AG04450 (cell line): ENCODE results near the gene IL20. TPM values are rescaled to one million over a fixed set of nuclear protein-coding genes. Genes with fewer than 3 reads are reported as not detected.
A peak's percentile ranks its signal among the peaks of the same experiment; 100 is the strongest.
"Not testable (repeated sequence)": the region's sequence is repeated elsewhere in the genome, so short reads cannot be mapped to it uniquely, and the experiment has no call there.

ENCODE experiments used
- CTCF ChIA-PET: fragments of 300-600, 350-600 bp; formaldehyde crosslinking; extraction: SDS; loops from one replicate; lab custom pipeline; 2022; ENCODE audit warnings: antibody characterized with exemption, inconsistent platforms; lab: Charles Lee
- POLR2A ChIA-PET: fragments of 350-600 bp; formaldehyde crosslinking; extraction: SDS; loops from one replicate; lab custom pipeline; 2021; ENCODE audit warnings: antibody characterized with exemption, inconsistent platforms; lab: Yijun Ruan, JAX
- DNase-seq: peaks from one replicate; pipeline ENCODE4 v3.0.0-alpha.2; 2011; ENCODE audit warnings: low read depth, low spot score
- H3K27ac ChIP-seq: one replicate; pipeline ENCODE4 v1.5.1; 2012; ENCODE audit warnings: low read depth, low read length, control low read depth
- H3K27me3 ChIP-seq: one replicate; pipeline ENCODE4 v1.6.0; 2012; ENCODE audit warnings: low read length; ENCODE audit not compliant: control insufficient read depth, insufficient read depth
- H3K4me3 ChIP-seq: 2 replicates; pipeline ENCODE4 v1.5.1; 2011; ENCODE audit warnings: mild to moderate bottlenecking, low read depth, low read length, control low read depth
- H3K9me3 ChIP-seq: 2 replicates; pipeline ENCODE4 v1.5.1; 2012; ENCODE audit warnings: low read length; ENCODE audit not compliant: control insufficient read depth, insufficient read depth
- CTCF ChIP-seq: IDR thresholded peaks from 2 replicates; pipeline ENCODE4 v1.5.1; 2011; ENCODE audit warnings: low read depth, low read length, control low read depth, inconsistent platforms
- polyA plus RNA-seq: library from polyadenylated mRNA; depleted of rRNA; stranded (reverse); fragments of >200 nt; gene quantifications from 2 replicates; pipeline ENCODE4 v1.2.3, GENCODE V29; 2011

Gene IL20
- polyA plus RNA-seq, 1 experiment, result not detected

DNA sequence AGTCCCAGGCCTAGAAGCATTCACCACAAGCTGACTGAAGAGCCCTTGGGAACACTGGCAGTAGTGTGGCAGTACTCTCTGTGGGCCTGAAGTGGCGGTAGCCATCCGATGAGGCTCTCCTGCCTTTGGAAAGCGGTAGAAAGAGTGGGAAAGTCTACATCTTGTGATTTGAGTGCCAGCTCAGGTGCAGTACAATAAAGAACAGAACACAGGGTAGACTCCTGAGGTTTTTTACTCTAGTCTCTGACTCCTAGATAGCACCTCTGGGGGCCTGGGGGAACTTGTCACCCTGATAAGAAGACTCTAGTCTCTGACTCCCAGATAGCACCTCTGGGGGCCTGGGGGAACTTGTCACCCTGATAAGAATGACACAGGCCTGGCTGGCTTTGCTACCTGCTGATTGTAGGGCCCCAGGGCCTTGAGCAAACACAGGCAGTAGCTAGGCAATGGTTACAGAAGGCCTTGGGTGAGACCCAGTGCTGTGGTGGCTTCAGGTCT is 18.0 kb upstream of the IL20 start:
- no peak for TF ChIP-seq CTCF
- ChIA-PET POLR2A (no interaction called here), CTCF (interaction anchor here (0.6 to 2.4 kb wide), 3 partner anchors 18 to 183 kb away, joined by 3 to 15 read pairs (median 3); partner anchors contain the start of gene IL20)
- Histone ChIP-seq H3K4me3 (no peak overlapping the region), H3K27ac (no peak overlapping the region), H3K9me3 (no peaks in the 10 kb centered on the region), H3K27me3 (no peaks in the 10 kb centered on the region)
- no peak for DNase-seq

DNA sequence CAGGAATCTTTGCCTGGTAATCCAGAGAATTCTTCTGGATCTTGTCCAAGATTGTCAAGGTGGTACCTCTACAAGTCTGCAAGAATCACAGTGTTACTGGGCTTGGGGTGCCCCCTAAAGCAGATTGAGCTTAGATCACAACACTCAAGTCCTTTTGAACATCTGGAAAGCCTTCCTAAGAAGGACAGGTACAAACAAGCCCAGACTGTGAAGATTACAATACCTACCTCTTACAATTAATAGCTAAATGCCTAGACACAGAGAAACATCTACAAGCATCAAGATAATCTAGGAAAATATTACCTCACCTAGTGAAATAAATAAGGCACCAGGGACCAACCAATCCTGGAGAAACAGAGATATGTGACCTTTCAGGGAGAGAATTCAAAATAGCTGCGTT is 17.5 kb upstream of the IL20 start:
- ChIA-PET POLR2A (no interaction called here), CTCF (interaction anchor here (0.6 to 2.4 kb wide), 3 partner anchors 17 to 184 kb away, joined by 3 to 15 read pairs (median 3); partner anchors contain the start of gene IL20)
- DNase-seq, result no peak

DNA sequence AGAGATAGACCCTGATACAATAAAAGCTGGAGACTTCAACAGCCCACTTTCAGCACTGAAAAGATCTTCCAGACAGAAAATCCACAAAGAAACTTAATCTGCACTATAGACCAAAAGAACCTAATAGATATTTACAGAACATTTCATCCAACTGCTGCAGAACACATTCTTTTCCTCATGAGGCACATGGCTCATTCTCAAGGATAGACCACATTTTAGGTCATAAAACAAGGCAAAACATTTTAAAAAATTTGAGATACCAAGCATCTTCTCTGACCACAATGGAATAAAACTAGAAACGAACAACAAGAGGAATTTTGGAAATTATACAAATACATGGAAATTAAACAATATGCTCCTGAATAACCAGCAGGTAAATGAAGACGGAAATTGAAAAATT is 15.0 kb upstream of the IL20 start:
- Histone ChIP-seq H3K27ac (no peak overlapping the region), H3K27me3 (no peaks in the 10 kb centered on the region), H3K9me3 (no peaks in the 10 kb centered on the region), H3K4me3 (no peak overlapping the region)
- no peak for DNase-seq
- ChIA-PET CTCF (interaction anchor here (0.8 to 1.5 kb wide), 2 partner anchors 15 to 187 kb away, joined by 3 read pairs; partner anchors contain the start of gene IL20), POLR2A (no interaction called here)
- no peak for TF ChIP-seq CTCF

More for the DNA sequence above, 17.5 kb upstream of the IL20 start:
- no peak for TF ChIP-seq CTCF
- Histone ChIP-seq H3K9me3 (no peaks in the 10 kb centered on the region), H3K27me3 (no peaks in the 10 kb centered on the region), H3K27ac (no peak overlapping the region), H3K4me3 (no peak overlapping the region)

DNA sequence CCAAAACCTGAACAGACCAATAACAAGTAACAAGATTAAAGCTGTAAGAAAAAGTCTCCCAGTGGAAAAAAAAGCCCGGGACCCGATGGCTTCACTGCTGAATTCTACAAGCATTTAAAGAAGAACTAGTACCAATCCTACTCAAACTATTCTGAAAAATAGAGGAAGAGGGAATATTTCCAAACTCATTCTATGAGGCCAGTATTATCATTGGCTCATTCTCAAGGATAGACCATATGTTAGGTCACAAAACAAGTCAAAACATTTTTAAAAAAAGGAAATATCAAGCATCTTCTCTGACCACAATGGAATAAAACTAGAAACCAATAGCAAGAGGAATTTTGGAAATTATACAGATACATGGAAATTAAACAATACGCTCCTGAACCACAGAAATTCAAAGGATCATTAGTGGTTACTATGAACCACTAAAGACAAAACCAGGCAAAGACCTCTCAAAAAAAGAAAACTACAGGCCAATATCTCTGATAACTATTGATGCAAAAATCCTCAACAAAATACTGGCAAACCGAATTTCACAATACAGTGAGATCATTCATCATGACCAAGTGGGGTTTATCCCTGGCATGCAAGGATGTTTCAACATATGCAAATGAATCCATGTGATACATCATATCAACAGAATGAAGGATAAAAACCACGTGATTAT is 13.9 kb upstream of the IL20 start:
- ChIA-PET CTCF (interaction anchor here (0.6 to 1.5 kb wide), 6 partner anchors 10 to 473 kb away, joined by 3 to 5 read pairs (median 3); partner anchors contain the start of gene IL20), POLR2A (no interaction called here)
- no peak overlapping the region for H3K27ac ChIP-seq
- no peaks in the 10 kb centered on the region for H3K9me3 ChIP-seq
- DNase-seq, result peak; percentile 20
- TF ChIP-seq CTCF, result no peak
- no peaks in the 10 kb centered on the region for H3K27me3 ChIP-seq
- H3K4me3 ChIP-seq, result no peak overlapping the region

DNA sequence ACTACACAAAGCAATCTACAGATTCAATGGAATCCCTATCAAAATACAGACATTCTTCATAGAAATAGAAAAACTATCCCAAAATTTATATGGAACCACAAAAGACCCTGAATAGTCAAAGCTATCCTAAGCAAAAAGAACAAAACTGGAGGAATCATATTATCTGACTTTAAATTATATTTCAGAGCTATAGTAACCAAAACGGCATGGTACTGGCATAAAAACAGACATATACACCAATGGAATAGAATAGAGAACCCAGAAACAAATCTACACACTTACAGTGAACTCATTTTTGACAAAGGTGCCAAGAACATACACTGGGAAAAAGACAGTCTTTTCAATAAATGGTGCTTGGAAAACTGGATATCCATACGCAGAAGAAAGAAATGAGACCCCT is 12.8 kb upstream of the IL20 start:
- H3K27me3 ChIP-seq, H3K9me3 ChIP-seq, DNase-seq, POLR2A ChIA-PET, H3K4me3 ChIP-seq, H3K27ac ChIP-seq: not testable (repeated sequence)
- CTCF ChIA-PET, result interaction anchor here (5.5 kb wide), 1 partner anchor 12 kb away, joined by 43 read pairs; the partner anchor contains the start of gene IL20

- POLR2A ChIA-PET, H3K27ac ChIP-seq, H3K4me3 ChIP-seq, DNase-seq, H3K9me3 ChIP-seq, H3K27me3 ChIP-seq: not testable (repeated sequence)
- CTCF ChIA-PET, result interaction anchor here (5.5 kb wide), 1 partner anchor 11 kb away, joined by 43 read pairs; the partner anchor contains the start of gene IL20
Observed at GRCh38 chr1:206853696-206854095, 11.7 kb upstream of the IL20 start.
